Osteoblast (primary cell): ENCODE data around the gene DNAH9. TPM values are rescaled to one million over a fixed set of nuclear protein-coding genes. Genes with fewer than 3 reads are reported as not detected.

ENCODE experiments used
- DNase-seq: peaks from one replicate; pipeline ENCODE4 v3.0.0; 2011; ENCODE audit warnings: low spot score, mixed read lengths; ENCODE audit not compliant: insufficient read length; ENCODE audit errors: missing footprints
- H2AFZ ChIP-seq: 2 replicates; pipeline ENCODE4 v1.6.0; 2011; ENCODE audit warnings: mild to moderate bottlenecking, low read length
- H3K27ac ChIP-seq: 2 replicates; pipeline ENCODE4 v1.5.1; 2011; ENCODE audit warnings: mild to moderate bottlenecking, low read depth, low read length, moderate library complexity
- H3K27me3 ChIP-seq: 2 replicates; pipeline ENCODE4 v1.6.0; 2012; ENCODE audit warnings: mild to moderate bottlenecking, control low read depth, inconsistent platforms, low read length, moderate library complexity; ENCODE audit not compliant: insufficient read depth
- H3K36me3 ChIP-seq: 2 replicates; pipeline ENCODE4 v1.5.1; 2011; ENCODE audit warnings: mild to moderate bottlenecking, low read length, control low read depth, moderate library complexity; ENCODE audit not compliant: insufficient read depth
- H3K4me1 ChIP-seq: 2 replicates; pipeline ENCODE4 v1.5.1; 2011; ENCODE audit warnings: mild to moderate bottlenecking, low read length, control low read depth, moderate library complexity; ENCODE audit not compliant: insufficient read depth
- H3K4me2 ChIP-seq: 2 replicates; pipeline ENCODE4 v1.6.0; 2011; ENCODE audit warnings: mild to moderate bottlenecking, low read length; ENCODE audit not compliant: insufficient read depth
- H3K4me3 ChIP-seq: fragments of 200-600 bp; sonication (generic); 3 replicates; pipeline ENCODE4 v1.5.1; 2012; ENCODE audit warnings: mild to moderate bottlenecking, low read length, inconsistent platforms; ENCODE audit not compliant: insufficient read depth
- H3K79me2 ChIP-seq: 2 replicates; pipeline ENCODE4 v1.6.0; 2012; ENCODE audit warnings: mild to moderate bottlenecking, low read length, control low read depth, inconsistent platforms; ENCODE audit not compliant: insufficient read depth
- H3K9me3 ChIP-seq: 2 replicates; pipeline ENCODE4 v1.5.1; 2011; ENCODE audit warnings: low read depth, low read length, control low read depth
- H4K20me1 ChIP-seq: 2 replicates; pipeline ENCODE4 v1.6.0; 2012; ENCODE audit warnings: mild to moderate bottlenecking, low read length, control low read depth; ENCODE audit not compliant: insufficient read depth
- total RNA-seq: library from RNA; depleted of rRNA; stranded (reverse); fragments of >200 nt; gene quantifications from 2 replicates; pipeline ENCODE4 v1.2.3, GENCODE V29; 2012
- TF ChIP-seq, protein P1 (sequence below): IDR thresholded peaks from 2 replicates; pipeline ENCODE4 v1.5.1; 2011; ENCODE audit warnings: mild to moderate bottlenecking, low read depth, low read length, moderate library complexity; ENCODE audit errors: extremely low read depth

DNAH9 gene
- total RNA-seq, 1 donor: not detected

DNA sequence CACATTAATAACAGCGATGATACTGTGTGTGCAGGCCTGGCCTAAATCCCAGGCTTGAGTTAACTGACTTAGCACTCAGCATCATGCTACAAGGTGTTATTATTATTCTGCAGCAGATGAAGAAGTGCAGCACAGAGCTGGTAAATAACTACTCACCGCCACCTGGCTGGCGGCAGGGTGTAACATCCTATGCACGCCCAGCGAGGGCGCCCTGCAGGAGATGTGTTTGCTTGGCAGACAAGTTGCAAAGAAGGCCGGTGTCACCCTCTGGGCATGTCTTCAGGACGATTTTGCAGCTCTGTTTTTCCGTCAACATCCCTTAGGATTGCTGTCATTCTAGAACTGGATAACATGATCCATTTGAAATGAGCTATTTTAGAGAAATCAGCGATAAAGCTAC, 30.1 kb downstream of the DNAH9 start:
- no peak for DNase-seq
- H2AFZ ChIP-seq: no peak overlapping the region
- peaks cover 7% of the 10 kb centered on the region for H3K9me3 ChIP-seq
- H4K20me1 ChIP-seq: no peaks in the 10 kb centered on the region
- H3K4me2 ChIP-seq: no peak overlapping the region
- no peak overlapping the region for H3K4me3 ChIP-seq
- TF ChIP-seq, protein P1, sequence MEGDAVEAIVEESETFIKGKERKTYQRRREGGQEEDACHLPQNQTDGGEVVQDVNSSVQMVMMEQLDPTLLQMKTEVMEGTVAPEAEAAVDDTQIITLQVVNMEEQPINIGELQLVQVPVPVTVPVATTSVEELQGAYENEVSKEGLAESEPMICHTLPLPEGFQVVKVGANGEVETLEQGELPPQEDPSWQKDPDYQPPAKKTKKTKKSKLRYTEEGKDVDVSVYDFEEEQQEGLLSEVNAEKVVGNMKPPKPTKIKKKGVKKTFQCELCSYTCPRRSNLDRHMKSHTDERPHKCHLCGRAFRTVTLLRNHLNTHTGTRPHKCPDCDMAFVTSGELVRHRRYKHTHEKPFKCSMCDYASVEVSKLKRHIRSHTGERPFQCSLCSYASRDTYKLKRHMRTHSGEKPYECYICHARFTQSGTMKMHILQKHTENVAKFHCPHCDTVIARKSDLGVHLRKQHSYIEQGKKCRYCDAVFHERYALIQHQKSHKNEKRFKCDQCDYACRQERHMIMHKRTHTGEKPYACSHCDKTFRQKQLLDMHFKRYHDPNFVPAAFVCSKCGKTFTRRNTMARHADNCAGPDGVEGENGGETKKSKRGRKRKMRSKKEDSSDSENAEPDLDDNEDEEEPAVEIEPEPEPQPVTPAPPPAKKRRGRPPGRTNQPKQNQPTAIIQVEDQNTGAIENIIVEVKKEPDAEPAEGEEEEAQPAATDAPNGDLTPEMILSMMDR: no peak
- no peaks in the 10 kb centered on the region for H3K4me1 ChIP-seq
- H3K36me3 ChIP-seq: no peaks in the 10 kb centered on the region
- H3K27ac ChIP-seq: no peak overlapping the region
- no peaks in the 10 kb centered on the region for H3K27me3 ChIP-seq
- no peaks in the 10 kb centered on the region for H3K79me2 ChIP-seq

DNA sequence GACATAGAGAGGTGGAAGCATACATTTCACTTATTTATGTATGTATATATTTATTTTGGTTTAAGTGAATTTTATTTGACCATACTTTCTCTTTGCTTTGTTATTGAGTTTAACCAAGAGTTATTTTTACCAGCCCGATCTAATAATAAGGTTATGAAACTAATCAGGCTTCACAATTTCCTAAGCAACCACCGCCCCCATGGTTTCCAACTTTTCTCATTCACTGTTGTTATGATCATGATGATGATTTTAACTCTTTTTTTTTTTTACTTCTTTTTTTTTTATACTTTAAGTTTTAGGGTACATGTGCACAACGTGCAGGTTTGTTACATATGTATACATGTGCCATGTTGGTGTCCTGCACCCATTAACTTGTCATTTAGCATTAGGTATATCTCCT, 30.6 kb downstream of the DNAH9 start:
- no peak for DNase-seq
- H3K79me2 ChIP-seq: no peaks in the 10 kb centered on the region
- TF ChIP-seq, protein P1: no peak
- H3K4me3 ChIP-seq: no peak overlapping the region
- H2AFZ ChIP-seq: no peak overlapping the region
- no peak overlapping the region for H3K4me2 ChIP-seq
- no peaks in the 10 kb centered on the region for H3K36me3 ChIP-seq
- no peaks in the 10 kb centered on the region for H3K4me1 ChIP-seq
- no peak overlapping the region for H3K27ac ChIP-seq
- no peaks in the 10 kb centered on the region for H4K20me1 ChIP-seq
- no peaks in the 10 kb centered on the region for H3K27me3 ChIP-seq
- H3K9me3 ChIP-seq: peaks cover 7% of the 10 kb centered on the region

DNA sequence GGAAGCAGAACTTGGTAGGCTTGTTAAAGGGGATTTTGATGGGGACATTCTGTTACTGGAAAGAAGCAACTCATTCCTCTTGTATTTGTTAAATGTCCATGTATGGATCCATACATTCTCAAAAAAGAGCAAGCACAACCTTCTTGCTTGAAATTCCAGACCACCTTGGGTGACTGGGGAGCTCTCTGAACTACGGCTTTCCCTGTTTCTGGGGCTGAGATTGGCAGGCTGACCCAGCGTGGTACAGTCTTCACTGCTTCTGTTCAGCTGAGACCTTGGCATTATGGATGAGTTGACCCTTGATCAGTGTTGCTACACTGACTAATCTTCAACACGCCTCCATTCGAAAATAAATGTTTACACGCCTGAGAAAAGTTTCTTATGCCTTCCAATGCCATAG, 38.5 kb downstream of the DNAH9 start:
- Histone ChIP-seq H3K4me2 (no peak overlapping the region), H3K27ac (no peak overlapping the region), H3K36me3 (no peaks in the 10 kb centered on the region), H4K20me1 (no peaks in the 10 kb centered on the region), H3K27me3 (no peaks in the 10 kb centered on the region), H3K4me1 (no peaks in the 10 kb centered on the region), H3K79me2 (no peaks in the 10 kb centered on the region), H3K9me3 (peaks cover 2% of the 10 kb centered on the region), H2AFZ (no peak overlapping the region), H3K4me3 (no peak overlapping the region)
- TF ChIP-seq, protein P1: no peak
- no peak for DNase-seq

DNA sequence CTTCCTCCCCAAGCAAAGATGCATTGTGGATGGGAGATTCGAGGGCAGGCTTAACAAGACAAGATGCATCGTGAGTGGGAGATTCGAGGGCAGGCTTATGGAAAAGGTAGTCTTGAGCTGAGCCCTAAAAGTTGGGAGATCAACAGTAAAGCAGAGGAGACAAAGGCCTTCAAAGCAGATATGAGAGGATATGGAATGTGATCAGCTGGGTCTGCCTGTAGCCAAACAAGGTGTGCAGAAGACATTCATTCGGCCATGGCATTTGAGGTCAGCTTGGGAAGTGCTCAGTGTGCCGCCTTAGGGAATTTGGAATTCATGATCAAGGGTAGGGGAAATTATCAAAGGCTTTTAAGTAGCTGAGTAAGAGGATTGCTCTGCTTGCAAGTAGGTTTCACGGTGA, 39.5 kb downstream of the DNAH9 start:
- Histone ChIP-seq H3K9me3 (peaks cover 2% of the 10 kb centered on the region), H4K20me1 (no peaks in the 10 kb centered on the region), H2AFZ (no peak overlapping the region), H3K79me2 (no peaks in the 10 kb centered on the region), H3K4me2 (no peak overlapping the region), H3K4me3 (no peak overlapping the region), H3K27ac (no peak overlapping the region), H3K27me3 (no peaks in the 10 kb centered on the region), H3K4me1 (no peaks in the 10 kb centered on the region), H3K36me3 (no peaks in the 10 kb centered on the region)
- no peak for DNase-seq
- TF ChIP-seq, protein P1: no peak
